ENCODE measurements around the gene CENPN.

Gene CENPN

GRCh38 chr16:81040131-81040530 is 33.1 kb downstream of the CENPN start:
- ATAC-seq = no peak
- TF ChIP-seq TOX (CRISPR knock-in tag; IDR thresholded peaks at IDR 0.05; ENCODE audit: borderline replicate concordance) = no peak
- TF ChIP-seq PPARA (CRISPR knock-in tag; IDR thresholded peaks at IDR 0.05; ENCODE audit: borderline replicate concordance) = no peak
- TF ChIP-seq ZNF70 (CRISPR knock-in tag; IDR thresholded peaks at IDR 0.05) = no peak
- TF ChIP-seq ZC3H10 (CRISPR knock-in tag; IDR thresholded peaks at IDR 0.05) = no peak
- TF ChIP-seq OSR1 (CRISPR knock-in tag; IDR thresholded peaks at IDR 0.05) = no peak
- no peak for TF ChIP-seq ZNF565 (CRISPR knock-in tag; conservative IDR thresholded peaks at IDR 0.05; ENCODE audit: low read depth)
- no peak for TF ChIP-seq SNAI2 (CRISPR knock-in tag; IDR thresholded peaks at IDR 0.05)

DNA sequence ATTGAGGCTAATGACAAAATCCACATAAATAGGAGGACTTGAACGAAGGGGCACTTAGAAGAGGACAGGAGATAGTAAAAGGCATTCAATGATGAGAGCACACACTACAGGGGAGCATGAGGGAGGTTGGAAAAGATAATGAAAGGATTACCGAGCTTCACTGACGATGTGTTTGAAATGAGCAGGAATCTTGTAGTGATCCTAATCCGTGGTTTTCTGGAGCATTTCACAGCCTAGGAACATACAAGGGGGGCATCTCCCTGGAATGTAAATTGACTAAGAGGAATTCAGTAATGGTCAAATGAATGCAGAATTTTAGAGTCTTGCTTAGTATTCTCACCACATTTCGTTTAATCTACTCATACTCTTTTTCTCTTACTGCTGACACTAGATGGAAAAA is 33.8 kb downstream of the CENPN start:
- ATAC-seq = no peak
- TF ChIP-seq SNAI2 (CRISPR knock-in tag; IDR thresholded peaks at IDR 0.05) (no peak), TOX (CRISPR knock-in tag; IDR thresholded peaks at IDR 0.05; ENCODE audit: borderline replicate concordance) (no peak), ZFP30 (CRISPR knock-in tag; IDR thresholded peaks at IDR 0.05) (no peak), ZNF70 (CRISPR knock-in tag; IDR thresholded peaks at IDR 0.05) (no peak)

DNA sequence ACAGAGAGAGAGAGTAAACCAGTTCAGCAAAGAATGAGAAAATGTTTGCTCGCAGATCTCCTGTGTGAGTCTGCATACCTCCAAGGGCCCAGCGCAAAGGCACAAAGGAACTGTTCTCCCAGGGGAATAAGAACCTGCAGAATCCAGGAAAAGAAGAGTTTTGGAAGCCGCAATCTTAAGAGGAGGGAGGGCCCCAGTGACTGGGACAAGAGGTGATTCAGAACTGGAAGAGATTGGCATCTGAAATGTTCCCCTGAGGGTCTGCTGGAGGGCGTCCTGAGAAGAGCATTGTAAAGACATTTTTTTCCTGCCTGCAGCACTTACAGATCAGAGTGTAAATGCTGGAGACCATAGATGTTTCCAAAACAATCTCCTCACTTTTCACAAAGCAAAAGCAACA is 34.7 kb downstream of the CENPN start:
- TF ChIP-seq ZFP3 (CRISPR knock-in tag; IDR thresholded peaks at IDR 0.05) (no peak), ARNTL (CRISPR knock-in tag; IDR thresholded peaks at IDR 0.05; ENCODE audit: borderline replicate concordance, low read depth) (no peak), CSDC2 (CRISPR knock-in tag; IDR thresholded peaks at IDR 0.05) (no peak), CREB5 (CRISPR knock-in tag; IDR thresholded peaks at IDR 0.05; ENCODE audit: low read depth) (no peak), PPARA (CRISPR knock-in tag; IDR thresholded peaks at IDR 0.05; ENCODE audit: borderline replicate concordance) (no peak), GLIS3 (CRISPR knock-in tag; IDR thresholded peaks at IDR 0.05) (no peak), TCF4 (CRISPR knock-in tag; IDR thresholded peaks at IDR 0.05; ENCODE audit: borderline replicate concordance) (no peak), ZC3H10 (CRISPR knock-in tag; IDR thresholded peaks at IDR 0.05) (no peak), RARB (CRISPR knock-in tag; IDR thresholded peaks at IDR 0.05) (no peak), ESRRG (CRISPR knock-in tag; IDR thresholded peaks at IDR 0.05) (no peak), ZNF565 (CRISPR knock-in tag; conservative IDR thresholded peaks at IDR 0.05; ENCODE audit: low read depth) (no peak)
- TF ChIP-seq, protein P1, sequence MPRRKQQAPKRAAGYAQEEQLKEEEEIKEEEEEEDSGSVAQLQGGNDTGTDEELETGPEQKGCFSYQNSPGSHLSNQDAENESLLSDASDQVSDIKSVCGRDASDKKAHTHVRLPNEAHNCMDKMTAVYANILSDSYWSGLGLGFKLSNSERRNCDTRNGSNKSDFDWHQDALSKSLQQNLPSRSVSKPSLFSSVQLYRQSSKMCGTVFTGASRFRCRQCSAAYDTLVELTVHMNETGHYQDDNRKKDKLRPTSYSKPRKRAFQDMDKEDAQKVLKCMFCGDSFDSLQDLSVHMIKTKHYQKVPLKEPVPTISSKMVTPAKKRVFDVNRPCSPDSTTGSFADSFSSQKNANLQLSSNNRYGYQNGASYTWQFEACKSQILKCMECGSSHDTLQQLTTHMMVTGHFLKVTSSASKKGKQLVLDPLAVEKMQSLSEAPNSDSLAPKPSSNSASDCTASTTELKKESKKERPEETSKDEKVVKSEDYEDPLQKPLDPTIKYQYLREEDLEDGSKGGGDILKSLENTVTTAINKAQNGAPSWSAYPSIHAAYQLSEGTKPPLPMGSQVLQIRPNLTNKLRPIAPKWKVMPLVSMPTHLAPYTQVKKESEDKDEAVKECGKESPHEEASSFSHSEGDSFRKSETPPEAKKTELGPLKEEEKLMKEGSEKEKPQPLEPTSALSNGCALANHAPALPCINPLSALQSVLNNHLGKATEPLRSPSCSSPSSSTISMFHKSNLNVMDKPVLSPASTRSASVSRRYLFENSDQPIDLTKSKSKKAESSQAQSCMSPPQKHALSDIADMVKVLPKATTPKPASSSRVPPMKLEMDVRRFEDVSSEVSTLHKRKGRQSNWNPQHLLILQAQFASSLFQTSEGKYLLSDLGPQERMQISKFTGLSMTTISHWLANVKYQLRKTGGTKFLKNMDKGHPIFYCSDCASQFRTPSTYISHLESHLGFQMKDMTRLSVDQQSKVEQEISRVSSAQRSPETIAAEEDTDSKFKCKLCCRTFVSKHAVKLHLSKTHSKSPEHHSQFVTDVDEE (CRISPR knock-in tag; IDR thresholded peaks at IDR 0.05) = no peak
- TF ChIP-seq, protein P2, sequence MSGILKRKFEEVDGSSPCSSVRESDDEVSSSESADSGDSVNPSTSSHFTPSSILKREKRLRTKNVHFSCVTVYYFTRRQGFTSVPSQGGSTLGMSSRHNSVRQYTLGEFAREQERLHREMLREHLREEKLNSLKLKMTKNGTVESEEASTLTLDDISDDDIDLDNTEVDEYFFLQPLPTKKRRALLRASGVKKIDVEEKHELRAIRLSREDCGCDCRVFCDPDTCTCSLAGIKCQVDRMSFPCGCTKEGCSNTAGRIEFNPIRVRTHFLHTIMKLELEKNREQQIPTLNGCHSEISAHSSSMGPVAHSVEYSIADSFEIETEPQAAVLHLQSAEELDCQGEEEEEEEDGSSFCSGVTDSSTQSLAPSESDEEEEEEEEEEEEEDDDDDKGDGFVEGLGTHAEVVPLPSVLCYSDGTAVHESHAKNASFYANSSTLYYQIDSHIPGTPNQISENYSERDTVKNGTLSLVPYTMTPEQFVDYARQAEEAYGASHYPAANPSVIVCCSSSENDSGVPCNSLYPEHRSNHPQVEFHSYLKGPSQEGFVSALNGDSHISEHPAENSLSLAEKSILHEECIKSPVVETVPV (CRISPR knock-in tag; IDR thresholded peaks at IDR 0.05) = no peak
- no peak for ATAC-seq

GRCh38 chr16:81042821-81043220 is 35.8 kb downstream of the CENPN start:
- TF ChIP-seq ESRRG (CRISPR knock-in tag; IDR thresholded peaks at IDR 0.05) (no peak), ARNTL (CRISPR knock-in tag; IDR thresholded peaks at IDR 0.05; ENCODE audit: borderline replicate concordance, low read depth) (no peak), GLIS3 (CRISPR knock-in tag; IDR thresholded peaks at IDR 0.05) (no peak), ZFP30 (CRISPR knock-in tag; IDR thresholded peaks at IDR 0.05) (no peak), TOX (CRISPR knock-in tag; IDR thresholded peaks at IDR 0.05; ENCODE audit: borderline replicate concordance) (no peak), ZC3H10 (CRISPR knock-in tag; IDR thresholded peaks at IDR 0.05) (no peak), CSDC2 (CRISPR knock-in tag; IDR thresholded peaks at IDR 0.05) (no peak), POU6F1 (CRISPR knock-in tag; IDR thresholded peaks at IDR 0.05; ENCODE audit: borderline replicate concordance, low read depth) (no peak), ISL1 (CRISPR knock-in tag; IDR thresholded peaks at IDR 0.05) (no peak), TCF4 (CRISPR knock-in tag; IDR thresholded peaks at IDR 0.05; ENCODE audit: borderline replicate concordance) (no peak), ZFP3 (CRISPR knock-in tag; IDR thresholded peaks at IDR 0.05) (no peak), ZNF565 (CRISPR knock-in tag; conservative IDR thresholded peaks at IDR 0.05; ENCODE audit: low read depth) (no peak), OSR1 (CRISPR knock-in tag; IDR thresholded peaks at IDR 0.05) (no peak), PPARA (CRISPR knock-in tag; IDR thresholded peaks at IDR 0.05; ENCODE audit: borderline replicate concordance) (no peak), ZNF8 (CRISPR knock-in tag; IDR thresholded peaks at IDR 0.05) (no peak), BACH2 (CRISPR knock-in tag; IDR thresholded peaks at IDR 0.05; ENCODE audit: borderline replicate concordance) (no peak), ZNF70 (CRISPR knock-in tag; IDR thresholded peaks at IDR 0.05) (no peak)
- TF ChIP-seq, protein P2 (CRISPR knock-in tag; IDR thresholded peaks at IDR 0.05) = no peak
- TF ChIP-seq, protein P3, sequence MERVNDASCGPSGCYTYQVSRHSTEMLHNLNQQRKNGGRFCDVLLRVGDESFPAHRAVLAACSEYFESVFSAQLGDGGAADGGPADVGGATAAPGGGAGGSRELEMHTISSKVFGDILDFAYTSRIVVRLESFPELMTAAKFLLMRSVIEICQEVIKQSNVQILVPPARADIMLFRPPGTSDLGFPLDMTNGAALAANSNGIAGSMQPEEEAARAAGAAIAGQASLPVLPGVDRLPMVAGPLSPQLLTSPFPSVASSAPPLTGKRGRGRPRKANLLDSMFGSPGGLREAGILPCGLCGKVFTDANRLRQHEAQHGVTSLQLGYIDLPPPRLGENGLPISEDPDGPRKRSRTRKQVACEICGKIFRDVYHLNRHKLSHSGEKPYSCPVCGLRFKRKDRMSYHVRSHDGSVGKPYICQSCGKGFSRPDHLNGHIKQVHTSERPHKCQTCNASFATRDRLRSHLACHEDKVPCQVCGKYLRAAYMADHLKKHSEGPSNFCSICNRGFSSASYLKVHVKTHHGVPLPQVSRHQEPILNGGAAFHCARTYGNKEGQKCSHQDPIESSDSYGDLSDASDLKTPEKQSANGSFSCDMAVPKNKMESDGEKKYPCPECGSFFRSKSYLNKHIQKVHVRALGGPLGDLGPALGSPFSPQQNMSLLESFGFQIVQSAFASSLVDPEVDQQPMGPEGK (CRISPR knock-in tag; IDR thresholded peaks at IDR 0.05; ENCODE audit: borderline replicate concordance) = no peak
- no peak for ATAC-seq
